ENCODE measurements around the gene B4GALNT1. TPM values are rescaled to one million over a fixed set of nuclear protein-coding genes. Genes with fewer than 3 reads are reported as not detected.

Gene B4GALNT1
- total RNA-seq, 1 experiment from 2014 or later = 4.2 TPM

DNA sequence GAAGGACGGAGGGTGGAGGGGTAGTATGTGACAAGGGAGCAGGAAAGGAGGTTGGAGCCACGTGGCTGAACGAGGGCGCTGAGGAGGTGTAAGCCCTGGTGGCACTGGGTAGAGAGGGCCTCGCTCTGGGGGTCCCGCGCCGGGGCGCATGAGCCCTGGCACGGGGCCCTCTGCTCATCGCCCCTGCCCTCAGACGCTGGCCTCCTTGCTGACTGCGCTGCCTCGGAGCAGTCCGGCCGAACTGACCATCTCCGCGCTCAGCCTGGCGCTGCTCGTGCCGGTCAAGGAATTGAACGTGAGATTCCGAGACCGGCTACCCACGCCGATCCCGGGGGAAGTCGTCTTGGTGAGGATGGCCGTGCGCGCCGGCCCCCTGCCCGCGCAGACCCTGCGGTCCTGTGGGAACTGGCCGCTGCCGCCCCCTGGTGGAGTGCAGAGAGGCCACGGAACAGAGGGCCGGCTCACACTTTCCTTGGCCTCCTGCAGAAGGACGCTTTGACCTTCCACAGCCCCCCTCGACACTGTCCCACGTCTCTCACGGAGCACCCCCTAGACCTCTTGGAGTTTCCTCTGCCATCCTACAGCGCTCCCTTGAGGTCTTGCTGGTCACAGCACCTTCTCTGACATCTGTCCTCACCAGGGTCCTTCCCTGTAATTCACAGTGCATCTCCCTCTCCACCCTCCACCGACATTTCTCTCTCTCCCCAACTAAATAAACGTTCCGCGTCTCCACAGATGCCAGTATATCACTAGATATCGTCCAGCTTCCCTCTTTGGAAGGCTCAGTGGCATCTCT is 11.3 kb downstream of the B4GALNT1 start:
- H3K36me3 ChIP-seq (ENCODE audit: control insufficient read depth, insufficient read depth, low read length) = no peaks in the 10 kb centered on the region
- Mint-ChIP-seq H3K27me3 (ENCODE audit: insufficient read depth, unreplicated experiment) (peaks cover 26% of the 10 kb centered on the region), H3K4me1 (ENCODE audit: low read depth, unreplicated experiment) (peaks cover 7% of the 10 kb centered on the region), H3K9me3 (ENCODE audit: unreplicated experiment) (no peaks in the 10 kb centered on the region), H3K27ac (ENCODE audit: unreplicated experiment) (no peak overlapping the region), H3K36me3 (ENCODE audit: insufficient read depth, unreplicated experiment) (no peaks in the 10 kb centered on the region), H3K4me3 (ENCODE audit: unreplicated experiment) (peak overlapping the region; percentile 75)
- ChIA-PET CTCF (interaction anchor here (0.7 to 3.0 kb wide), 4 partner anchors 11 to 42 kb away, joined by 3 to 20 read pairs (median 10); partner anchors contain the start of gene B4GALNT1), POLR2A (no interaction called here)
- TF ChIP-seq, protein P1, sequence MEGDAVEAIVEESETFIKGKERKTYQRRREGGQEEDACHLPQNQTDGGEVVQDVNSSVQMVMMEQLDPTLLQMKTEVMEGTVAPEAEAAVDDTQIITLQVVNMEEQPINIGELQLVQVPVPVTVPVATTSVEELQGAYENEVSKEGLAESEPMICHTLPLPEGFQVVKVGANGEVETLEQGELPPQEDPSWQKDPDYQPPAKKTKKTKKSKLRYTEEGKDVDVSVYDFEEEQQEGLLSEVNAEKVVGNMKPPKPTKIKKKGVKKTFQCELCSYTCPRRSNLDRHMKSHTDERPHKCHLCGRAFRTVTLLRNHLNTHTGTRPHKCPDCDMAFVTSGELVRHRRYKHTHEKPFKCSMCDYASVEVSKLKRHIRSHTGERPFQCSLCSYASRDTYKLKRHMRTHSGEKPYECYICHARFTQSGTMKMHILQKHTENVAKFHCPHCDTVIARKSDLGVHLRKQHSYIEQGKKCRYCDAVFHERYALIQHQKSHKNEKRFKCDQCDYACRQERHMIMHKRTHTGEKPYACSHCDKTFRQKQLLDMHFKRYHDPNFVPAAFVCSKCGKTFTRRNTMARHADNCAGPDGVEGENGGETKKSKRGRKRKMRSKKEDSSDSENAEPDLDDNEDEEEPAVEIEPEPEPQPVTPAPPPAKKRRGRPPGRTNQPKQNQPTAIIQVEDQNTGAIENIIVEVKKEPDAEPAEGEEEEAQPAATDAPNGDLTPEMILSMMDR (IDR thresholded peaks at IDR 0.05; ENCODE audit: insufficient read depth in 1 of 2, low read depth in 1 of 2, low read length in 1 of 2, severe bottlenecking in 1 of 2, unreplicated experiment in 1 of 2) = peak; percentile 85 to 94
- H3K4me3 ChIP-seq (ENCODE audit: low read depth, low read length) = peak overlapping the region; percentile 34
- H3K27me3 ChIP-seq (replicated peaks; ENCODE audit: control insufficient read depth, insufficient read depth, low read length) = peaks cover 4% of the 10 kb centered on the region
- peak; percentile 59 to 81 for DNase-seq
- BruUV-seq (replicated peaks) = no TSS peak
- intact Hi-C loops (cut with micrococcal nuclease; ENCODE audit: unreplicated experiment) = loop anchor here (1.0 to 5.0 kb wide), 2 partner anchors 38 to 99 kb away; partner anchors contain the start of genes DDIT3 and MBD6
- no peaks in the 10 kb centered on the region for H3K9me3 ChIP-seq
- H3K4me1 ChIP-seq = no peaks in the 10 kb centered on the region; the same call in 1 of the 2 replicates

DNA sequence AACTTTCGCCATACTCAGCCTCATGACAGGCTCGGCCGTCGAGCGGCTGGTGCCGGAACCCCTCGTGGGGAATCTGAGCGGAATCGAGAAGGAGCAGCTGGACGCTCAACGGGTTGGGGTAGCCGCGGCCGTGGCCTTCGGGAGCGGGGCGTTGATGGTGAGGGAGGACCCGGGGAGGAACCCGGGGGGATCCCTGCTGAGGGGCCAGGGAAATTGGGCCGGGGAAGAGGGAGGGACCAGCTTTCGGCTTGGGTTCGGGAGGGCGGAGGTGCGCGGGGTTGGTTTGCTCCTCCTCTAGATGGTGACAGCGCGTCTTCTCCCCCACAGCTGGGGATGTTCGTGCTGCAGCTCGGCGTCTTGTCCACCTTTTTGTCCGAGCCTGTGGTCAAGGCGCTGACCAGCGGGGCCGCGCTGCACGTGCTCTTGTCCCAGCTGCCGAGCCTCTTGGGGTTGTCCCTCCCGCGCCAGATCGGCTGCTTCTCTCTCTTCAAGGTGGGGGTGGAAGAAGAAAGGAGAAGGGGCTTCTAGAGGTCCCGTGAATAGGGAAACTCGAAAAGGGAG is 12.0 kb downstream of the B4GALNT1 start:
- peaks cover 7% of the 10 kb centered on the region for H3K4me1 Mint-ChIP-seq (ENCODE audit: low read depth, unreplicated experiment)
- peaks cover 26% of the 10 kb centered on the region for H3K27me3 Mint-ChIP-seq (ENCODE audit: insufficient read depth, unreplicated experiment)
- no TSS peak for BruUV-seq (replicated peaks)
- intact Hi-C loops (cut with micrococcal nuclease; ENCODE audit: unreplicated experiment) = loop anchor here (1.0 to 5.0 kb wide), 2 partner anchors 38 to 99 kb away; partner anchors contain the start of genes DDIT3 and MBD6
- POLR2A ChIA-PET = no interaction called here
- no peaks in the 10 kb centered on the region for H3K36me3 Mint-ChIP-seq (ENCODE audit: insufficient read depth, unreplicated experiment)
- Histone ChIP-seq H3K27me3 (replicated peaks; ENCODE audit: control insufficient read depth, insufficient read depth, low read length) (peaks cover 4% of the 10 kb centered on the region), H3K4me3 (ENCODE audit: low read depth, low read length) (peak overlapping the region; percentile 34), H3K9me3 (no peaks in the 10 kb centered on the region), H3K36me3 (ENCODE audit: control insufficient read depth, insufficient read depth, low read length) (no peaks in the 10 kb centered on the region), H3K4me1 (no peaks in the 10 kb centered on the region; the same call in 1 of the 2 replicates)
- CTCF ChIA-PET = interaction anchor here (0.8 to 3.0 kb wide), 4 partner anchors 12 to 41 kb away, joined by 3 to 20 read pairs (median 6); partner anchors contain the start of gene B4GALNT1
- no peak for DNase-seq
- no peak overlapping the region for H3K27ac Mint-ChIP-seq (ENCODE audit: unreplicated experiment)
- no peaks in the 10 kb centered on the region for H3K9me3 Mint-ChIP-seq (ENCODE audit: unreplicated experiment)
- peak overlapping the region; percentile 75 for H3K4me3 Mint-ChIP-seq (ENCODE audit: unreplicated experiment)
- TF ChIP-seq, protein P1 (IDR thresholded peaks at IDR 0.05; ENCODE audit: insufficient read depth in 1 of 2, low read depth in 1 of 2, low read length in 1 of 2, severe bottlenecking in 1 of 2, unreplicated experiment in 1 of 2) = no peak

DNA sequence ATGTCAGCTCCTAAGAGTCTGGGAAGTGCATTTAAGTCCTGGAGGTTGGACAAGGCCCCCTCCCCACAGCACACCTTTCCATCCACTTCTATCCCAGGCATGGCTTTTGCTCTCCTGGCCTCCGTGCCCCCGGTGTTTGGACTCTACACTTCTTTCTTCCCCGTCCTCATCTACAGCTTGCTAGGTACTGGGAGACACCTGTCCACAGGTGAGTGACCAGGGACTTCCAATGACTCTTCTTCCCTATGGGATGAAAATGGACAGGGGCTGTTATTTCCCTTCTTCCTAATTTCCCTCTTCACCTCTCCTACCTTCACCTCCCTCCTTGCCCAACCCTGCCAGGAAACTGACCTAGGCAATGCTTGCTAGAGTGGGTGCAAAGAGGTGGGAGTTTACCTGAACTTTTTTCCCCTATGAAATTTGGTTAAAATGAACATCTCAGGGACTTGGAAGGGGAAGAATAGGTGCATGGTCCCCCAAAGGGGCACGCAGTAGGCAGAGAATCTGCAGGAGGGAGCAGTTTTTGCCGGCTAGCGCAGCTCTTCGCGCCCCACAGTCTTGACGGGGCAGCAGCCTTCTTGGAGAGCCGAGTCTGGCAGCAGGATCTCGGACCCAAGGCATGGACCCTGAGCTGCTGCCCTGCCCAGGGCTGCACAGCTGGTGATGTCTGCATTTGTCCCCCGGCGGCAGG is 12.6 kb downstream of the B4GALNT1 start:
- intact Hi-C loops (cut with micrococcal nuclease; ENCODE audit: unreplicated experiment) = loop anchor here (5.0 kb wide), 1 partner anchor 98 kb away; the partner anchor contains the start of genes DDIT3 and MBD6
- TF ChIP-seq, protein P1 (IDR thresholded peaks at IDR 0.05; ENCODE audit: insufficient read depth in 1 of 2, low read depth in 1 of 2, low read length in 1 of 2, severe bottlenecking in 1 of 2, unreplicated experiment in 1 of 2) = no peak
- H3K9me3 ChIP-seq = no peaks in the 10 kb centered on the region
- Mint-ChIP-seq H3K4me1 (ENCODE audit: low read depth, unreplicated experiment) (peaks cover 7% of the 10 kb centered on the region), H3K9me3 (ENCODE audit: unreplicated experiment) (no peaks in the 10 kb centered on the region), H3K36me3 (ENCODE audit: insufficient read depth, unreplicated experiment) (no peaks in the 10 kb centered on the region), H3K27me3 (ENCODE audit: insufficient read depth, unreplicated experiment) (peaks cover 26% of the 10 kb centered on the region), H3K27ac (ENCODE audit: unreplicated experiment) (no peak overlapping the region), H3K4me3 (ENCODE audit: unreplicated experiment) (peak overlapping the region; percentile 75)
- POLR2A ChIA-PET = no interaction called here
- CTCF ChIA-PET = interaction anchor here (0.8 to 3.0 kb wide), 4 partner anchors 12 to 41 kb away, joined by 3 to 20 read pairs (median 6); partner anchors contain the start of gene B4GALNT1
- peaks cover 4% of the 10 kb centered on the region for H3K27me3 ChIP-seq (replicated peaks; ENCODE audit: control insufficient read depth, insufficient read depth, low read length)
- no peak overlapping the region for H3K4me3 ChIP-seq (ENCODE audit: low read depth, low read length)
- no peak for DNase-seq
- no TSS peak for BruUV-seq (replicated peaks)
- no peaks in the 10 kb centered on the region for H3K36me3 ChIP-seq (ENCODE audit: control insufficient read depth, insufficient read depth, low read length)
- H3K4me1 ChIP-seq = no peaks in the 10 kb centered on the region; the same call in 1 of the 2 replicates
